ENCODE data around the gene PHF21B. TPM values are rescaled to one million over a fixed set of nuclear protein-coding genes. Genes with fewer than 3 reads are reported as not detected.

Gene PHF21B
- polyA plus RNA-seq, 1 donor (not counting 4 experiments of a cell fraction or from before 2014, with no cell fraction given), result not detected

- DNase-seq (ENCODE audit: low read depth, low spot score) (no peak), FAIRE-seq (no peak)
- Histone ChIP-seq H3K27ac (ENCODE audit: control insufficient read depth, insufficient read depth, low read length) (no peak overlapping the region), H3K4me2 (ENCODE audit: control insufficient read depth, extremely low read depth, insufficient read depth, low read depth, low read length) (no peak overlapping the region), H3K36me3 (ENCODE audit: control insufficient read depth in 2 of 2, extremely low read depth in 1 of 2, insufficient read depth in 2 of 2, low read length in 2 of 2) (no peaks in the 10 kb centered on the region), H3K79me2 (ENCODE audit: control insufficient read depth, insufficient read depth, low read length) (no peaks in the 10 kb centered on the region), H3K9me1 (ENCODE audit: control insufficient read depth, extremely low read depth, insufficient read depth, low read length) (no peaks in the 10 kb centered on the region), H4K20me1 (ENCODE audit: control insufficient read depth, extremely low read depth, insufficient read depth, low read length) (no peaks in the 10 kb centered on the region), H3K9me3 (ENCODE audit: control insufficient read depth, low read depth, low read length) (no peaks in the 10 kb centered on the region), H2AFZ (ENCODE audit: control insufficient read depth, low read length) (no peak overlapping the region), H3K4me1 (ENCODE audit: control insufficient read depth, extremely low read depth, insufficient read depth, low read length) (no peaks in the 10 kb centered on the region), H3K27me3 (ENCODE audit: control insufficient read depth, extremely low read depth, insufficient read depth, low read length) (peaks cover 15% of the 10 kb centered on the region), H3K9ac (ENCODE audit: control insufficient read depth, extremely low read depth, insufficient read depth, low read length) (no peak overlapping the region), H3K4me3 (ENCODE audit: control insufficient read depth in 2 of 3, extremely low read depth in 1 of 3, insufficient read depth in 2 of 3, low read depth in 1 of 3, low read length in 3 of 3) (no peak overlapping the region)
- TF ChIP-seq CTCF (optimal IDR thresholded peaks at IDR 0.05 in 1 of 3, IDR thresholded peaks at IDR 0.05 in 1 of 3, conservative IDR thresholded peaks at IDR 0.05 in 1 of 3; ENCODE audit: extremely low read depth in 1 of 3, insufficient read depth in 2 of 3, low read length in 3 of 3) (no peak), EZH2 (IDR thresholded peaks at IDR 0.05; ENCODE audit: low read length) (no peak)
- dilution Hi-C loops (cut with MboI; ENCODE audit: extremely low pct_ligation_motif_present, low sequenced_read_pairs), result no loop called here
These were observed 55.7 kb downstream of the PHF21B start for GRCh38 chr22:44954149-44954548.

- no peak for DNase-seq (ENCODE audit: low read depth, low spot score)
- Histone ChIP-seq H3K79me2 (ENCODE audit: control insufficient read depth, insufficient read depth, low read length) (no peaks in the 10 kb centered on the region), H3K9me1 (ENCODE audit: control insufficient read depth, extremely low read depth, insufficient read depth, low read length) (no peaks in the 10 kb centered on the region), H3K4me3 (ENCODE audit: control insufficient read depth in 2 of 3, extremely low read depth in 1 of 3, insufficient read depth in 2 of 3, low read depth in 1 of 3, low read length in 3 of 3) (no peak overlapping the region), H3K4me1 (ENCODE audit: control insufficient read depth, extremely low read depth, insufficient read depth, low read length) (no peaks in the 10 kb centered on the region), H4K20me1 (ENCODE audit: control insufficient read depth, extremely low read depth, insufficient read depth, low read length) (no peaks in the 10 kb centered on the region), H3K27ac (ENCODE audit: control insufficient read depth, insufficient read depth, low read length) (no peak overlapping the region), H2AFZ (ENCODE audit: control insufficient read depth, low read length) (no peak overlapping the region), H3K9me3 (ENCODE audit: control insufficient read depth, low read depth, low read length) (no peaks in the 10 kb centered on the region), H3K27me3 (ENCODE audit: control insufficient read depth, extremely low read depth, insufficient read depth, low read length) (peaks cover 15% of the 10 kb centered on the region), H3K9ac (ENCODE audit: control insufficient read depth, extremely low read depth, insufficient read depth, low read length) (no peak overlapping the region), H3K4me2 (ENCODE audit: control insufficient read depth, extremely low read depth, insufficient read depth, low read depth, low read length) (no peak overlapping the region), H3K36me3 (ENCODE audit: control insufficient read depth in 2 of 2, extremely low read depth in 1 of 2, insufficient read depth in 2 of 2, low read length in 2 of 2) (no peaks in the 10 kb centered on the region)
- dilution Hi-C loops (cut with MboI; ENCODE audit: extremely low pct_ligation_motif_present, low sequenced_read_pairs), result no loop called here
- FAIRE-seq, result no peak
- TF ChIP-seq EZH2 (IDR thresholded peaks at IDR 0.05; ENCODE audit: low read length) (no peak), CTCF (optimal IDR thresholded peaks at IDR 0.05 in 1 of 3, IDR thresholded peaks at IDR 0.05 in 1 of 3, conservative IDR thresholded peaks at IDR 0.05 in 1 of 3; ENCODE audit: extremely low read depth in 1 of 3, insufficient read depth in 2 of 3, low read length in 3 of 3) (no peak)
These were observed 56.7 kb downstream of the PHF21B start for GRCh38 chr22:44952863-44953746.

Measured in keratinocyte (primary cell).